ENCODE results near the gene MUC5B. TPM values are rescaled to one million over a fixed set of nuclear protein-coding genes. Genes with fewer than 3 reads are reported as not detected.

The MUC5B gene
- total RNA-seq, 1 experiment from 2014 or later, result 2.1 TPM

- Histone ChIP-seq H3K9me3 (ENCODE audit: insufficient read depth, low read depth) (no peaks in the 10 kb centered on the region), H3K9me2 (ENCODE audit: insufficient read depth) (no peaks in the 10 kb centered on the region), H3K36me3 (ENCODE audit: low read depth) (no peaks in the 10 kb centered on the region), H2AFZ (no peak overlapping the region), H3K4me3 (peak overlapping the region; percentile 54), H4K20me1 (ENCODE audit: insufficient read depth) (no peaks in the 10 kb centered on the region), H3F3A (ENCODE audit: insufficient read depth, low read depth) (no peaks in the 10 kb centered on the region), H3K27ac (no peak overlapping the region), H3K79me2 (ENCODE audit: low read depth) (0 out of 2 replicates have a peak, but pooled peaks cover 3% of the 10 kb centered on the region), H3K4me1 (replicated peaks; ENCODE audit: insufficient read depth) (peaks cover 37% of the 10 kb centered on the region), H3K27me3 (ENCODE audit: insufficient read depth, low read depth) (no peaks in the 10 kb centered on the region), H3K4me2 (peak overlapping the region; percentile 72)
- intact Hi-C loops (cut with micrococcal nuclease; ENCODE audit: unreplicated experiment), result loop anchor here (5.0 kb wide), 1 partner anchor 71 kb away; no protein-coding TSS in a partner anchor
- DNase-seq, result peak in 1 of 2 experiments; percentile 36
- POLR2A ChIA-PET (ENCODE audit: unreplicated experiment), result no interaction called here
- TF ChIP-seq EZH2 (IDR thresholded peaks at IDR 0.05; ENCODE audit: low read depth) (no peak), CTCF (conservative IDR thresholded peaks at IDR 0.05) (no peak)
- CTCF ChIA-PET, result no interaction called here
- BruUV-seq (replicated peaks), result no TSS peak
These were observed 662 bp downstream of the MUC5B start for GRCh38 chr11:1223346-1224110.

DNA sequence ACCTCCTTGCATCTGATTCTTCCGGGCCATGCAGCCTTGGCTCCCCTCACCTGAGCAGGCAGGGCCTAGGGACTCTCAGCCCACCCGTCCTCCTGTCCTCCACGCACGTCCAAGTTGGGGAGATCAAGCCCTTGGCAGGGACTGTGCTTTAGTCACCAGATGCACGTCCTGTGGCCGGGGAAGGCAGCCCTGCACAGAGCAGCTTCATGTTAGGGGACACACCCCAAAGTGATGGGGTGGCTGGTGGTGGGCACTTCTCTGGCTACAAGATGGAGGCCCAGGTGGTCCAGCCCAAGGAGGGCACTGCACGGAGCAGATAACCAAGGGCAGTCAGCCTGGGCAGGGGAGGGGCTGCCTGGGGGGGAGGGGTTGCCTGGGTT is 1.2 kb downstream of the MUC5B start:
- intact Hi-C loops (cut with micrococcal nuclease; ENCODE audit: unreplicated experiment), result loop anchor here (5.0 kb wide), 1 partner anchor 72 kb away; no protein-coding TSS in a partner anchor
- no peaks in the 10 kb centered on the region for H4K20me1 ChIP-seq (ENCODE audit: insufficient read depth)
- H3K9me3 ChIP-seq (ENCODE audit: insufficient read depth, low read depth), result no peaks in the 10 kb centered on the region
- 0 out of 2 replicates have a peak, but pooled peaks cover 3% of the 10 kb centered on the region for H3K79me2 ChIP-seq (ENCODE audit: low read depth)
- H3F3A ChIP-seq (ENCODE audit: insufficient read depth, low read depth), result no peaks in the 10 kb centered on the region
- peak in 1 of 2 experiments; percentile 42 for DNase-seq
- H3K9me2 ChIP-seq (ENCODE audit: insufficient read depth), result no peaks in the 10 kb centered on the region
- peaks cover 32% of the 10 kb centered on the region for H3K4me1 ChIP-seq (replicated peaks; ENCODE audit: insufficient read depth)
- H3K27me3 ChIP-seq (ENCODE audit: insufficient read depth, low read depth), result no peaks in the 10 kb centered on the region
- CTCF ChIA-PET, result interaction anchor here (0.6 kb wide), 1 partner anchor 46 kb away, joined by 3 read pairs; no protein-coding TSS in a partner anchor
- H3K27ac ChIP-seq, result no peak overlapping the region
- H3K4me3 ChIP-seq, result peak overlapping the region; percentile 54
- no TSS peak for BruUV-seq (replicated peaks)
- H2AFZ ChIP-seq, result no peak overlapping the region
- TF ChIP-seq EZH2 (IDR thresholded peaks at IDR 0.05; ENCODE audit: low read depth) (no peak), CTCF (conservative IDR thresholded peaks at IDR 0.05) (no peak)
- peak overlapping the region; percentile 72 for H3K4me2 ChIP-seq
- POLR2A ChIA-PET (ENCODE audit: unreplicated experiment), result interaction anchor here (0.6 kb wide), 1 partner anchor 20 kb away, joined by 6 read pairs; no protein-coding TSS in a partner anchor
- H3K36me3 ChIP-seq (ENCODE audit: low read depth), result no peaks in the 10 kb centered on the region

DNA sequence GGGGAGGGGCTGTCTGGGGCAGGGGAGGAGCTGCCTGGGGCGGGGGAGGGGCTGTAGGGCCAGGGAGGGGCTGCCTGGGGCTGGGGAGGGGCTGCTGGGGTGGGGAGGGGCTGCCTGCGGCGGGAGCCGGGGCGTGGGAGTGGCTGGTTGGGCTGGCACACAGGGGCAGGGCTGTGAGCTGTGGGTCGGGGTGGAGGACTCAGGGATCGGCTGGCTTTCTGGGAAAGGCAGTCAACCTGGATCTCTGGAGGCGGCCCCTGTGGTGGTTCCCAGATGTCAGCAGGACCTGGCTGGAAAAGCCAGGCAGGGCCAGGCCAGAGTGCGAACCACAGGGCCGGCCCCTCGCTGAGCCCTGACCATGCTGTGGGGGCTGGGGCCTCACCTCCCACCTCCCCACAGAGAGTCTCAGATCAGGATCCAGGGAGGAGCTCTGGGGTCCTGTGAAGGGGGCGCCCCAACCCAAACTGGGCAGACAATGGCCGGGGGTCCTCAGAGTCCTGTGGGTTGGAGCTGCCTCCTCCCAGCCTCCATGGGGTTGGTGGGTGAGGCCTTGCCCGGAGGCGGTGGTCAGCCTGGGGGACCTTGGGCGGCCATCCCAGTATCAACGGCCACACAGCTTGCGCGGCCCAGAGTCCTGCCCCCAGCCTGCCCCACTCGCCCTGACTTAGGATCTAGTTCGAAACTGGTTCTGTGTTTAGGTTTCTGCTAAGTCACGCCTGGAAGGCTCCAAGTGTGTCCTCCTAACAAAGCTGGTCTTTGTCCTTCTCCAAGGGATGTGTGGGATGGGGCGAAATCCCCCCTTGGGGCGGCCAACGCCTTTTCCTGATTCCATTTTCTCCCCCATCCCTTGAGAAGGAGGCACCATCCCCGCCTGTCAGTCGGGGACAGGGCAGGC is 1.9 kb downstream of the MUC5B start:
- ChIA-PET CTCF (interaction anchor here (0.6 kb wide), 3 partner anchors 12 to 351 kb away, joined by 3 to 5 read pairs (median 3); no protein-coding TSS in a partner anchor), POLR2A (ENCODE audit: unreplicated experiment) (interaction anchor here (0.6 kb wide), 2 partner anchors 21 to 221 kb away, joined by 4 to 6 read pairs; no protein-coding TSS in a partner anchor)
- no peaks in the 10 kb centered on the region for H3K9me3 ChIP-seq (ENCODE audit: insufficient read depth, low read depth)
- no peak overlapping the region for H2AFZ ChIP-seq
- no peaks in the 10 kb centered on the region for H3K9me2 ChIP-seq (ENCODE audit: insufficient read depth)
- peak overlapping the region; percentile 56 for H3K4me2 ChIP-seq
- H3K79me2 ChIP-seq (ENCODE audit: low read depth), result 0 out of 2 replicates have a peak, but pooled peaks cover 3% of the 10 kb centered on the region
- H3K27ac ChIP-seq, result no peak overlapping the region
- no peak for TF ChIP-seq EZH2 (IDR thresholded peaks at IDR 0.05; ENCODE audit: low read depth)
- no peak for TF ChIP-seq CTCF (conservative IDR thresholded peaks at IDR 0.05)
- DNase-seq, result no peak
- H3K4me1 ChIP-seq (replicated peaks; ENCODE audit: insufficient read depth), result peaks cover 26% of the 10 kb centered on the region
- H3F3A ChIP-seq (ENCODE audit: insufficient read depth, low read depth), result no peaks in the 10 kb centered on the region
- peak overlapping the region; percentile 39; the same call in 1 of the 2 replicates for H3K4me3 ChIP-seq
- H3K36me3 ChIP-seq (ENCODE audit: low read depth), result no peaks in the 10 kb centered on the region
- H4K20me1 ChIP-seq (ENCODE audit: insufficient read depth), result no peaks in the 10 kb centered on the region
- intact Hi-C loops (cut with micrococcal nuclease; ENCODE audit: unreplicated experiment), result loop anchor here (5.0 kb wide), 1 partner anchor 72 kb away; no protein-coding TSS in a partner anchor
- no TSS peak for BruUV-seq (replicated peaks)
- H3K27me3 ChIP-seq (ENCODE audit: insufficient read depth, low read depth), result no peaks in the 10 kb centered on the region

Measured in PC-9 (cell line).